HepG2 (cell line): ENCODE data around the gene GLT1D1. TPM values are rescaled to one million over a fixed set of nuclear protein-coding genes. Genes with fewer than 3 reads are reported as not detected.

Experiments used
- ATAC-seq: fragments of 200-7000 bp; cut with Tn5 transposase; 3 replicates; pipeline ENCODE4 v1.9.1; 2020; ENCODE audit warnings: mild to moderate bottlenecking, moderate library complexity
- BruUV-seq: library from RNA; stranded (reverse); fragments of 400-500 nt; replicated peaks from 2 replicates; lab custom pipeline; 2021; lab: Mats Ljungman, UMichigan
- CTCF ChIA-PET: fragments of 300-600 bp; formaldehyde crosslinking; extraction: SDS; loops from one replicate; lab custom pipeline; 2021; ENCODE audit warnings: low total read pairs, inconsistent platforms, low intra/inter-chr PET ratio; lab: Yijun Ruan, JAX
- POLR2A ChIA-PET: fragments of 350-600 bp; sonication (Branson Sonifier 250); formaldehyde crosslinking; loops from one replicate; lab custom pipeline; 2020; ENCODE audit warnings: antibody characterized with exemption, inconsistent platforms; lab: Yijun Ruan, JAX
- DNase-seq: peaks from one replicate; pipeline ENCODE4 v3.0.0-alpha.2; 2015; ENCODE audit warnings: low spot score
- FAIRE-seq: peaks from 3 replicates; lab custom pipeline; 2011; peaks lifted over from hg19 to GRCh38; lab: Jason Lieb, UNC
- H2AFZ ChIP-seq: one replicate; pipeline ENCODE4 v1.6.1; 2011; ENCODE audit warnings: low read length, inconsistent platforms
- H3K27ac ChIP-seq: fragments of 300-600 bp; 3 replicates; pipeline ENCODE4 v1.8.0; 2011; ENCODE audit warnings: mixed run types, mild to moderate bottlenecking, mixed read lengths, low read length, inconsistent platforms; ENCODE audit not compliant: insufficient read depth; ENCODE audit errors: extremely low read length
- H3K27me3 ChIP-seq, 2 experiments: fragments of 200-600 bp in 1 of 2; 2 replicates in 1 of 2; 3 replicates in 1 of 2; pipeline versions ENCODE4 v1.6.0 to v1.8.0; 2011; ENCODE audit warnings: low read length in 2 of 2, mild to moderate bottlenecking in 2 of 2, moderate library complexity in 2 of 2, inconsistent platforms in 1 of 2; ENCODE audit not compliant: insufficient read depth in 2 of 2, control insufficient read depth in 1 of 2
- H3K36me3 ChIP-seq, 2 experiments: fragments of 200-600 bp in 1 of 2; replicated peaks in 1 of 2; 2 replicates in 1 of 2; 3 replicates in 1 of 2; pipeline versions ENCODE4 v1.5.1 to v1.8.0; 2011; ENCODE audit warnings: low read length in 2 of 2, inconsistent platforms in 1 of 2; ENCODE audit not compliant: insufficient read depth in 2 of 2, control insufficient read depth in 1 of 2
- H3K4me1 ChIP-seq: 2 replicates; pipeline ENCODE4 v1.5.1; 2012; ENCODE audit warnings: low read length, inconsistent platforms; ENCODE audit not compliant: insufficient read depth
- H3K4me2 ChIP-seq: 2 replicates; pipeline ENCODE4 v1.6.0; 2011; ENCODE audit warnings: low read depth, low read length, inconsistent platforms
- H3K4me3 ChIP-seq, 3 experiments: fragments of 200-600 bp in 1 of 3; sonication (generic), shearing (Covaris generic) in 1 of 3; replicated peaks in 1 of 3; 2 replicates each; pipeline ENCODE4 v1.5.1; 2011 to 2016; ENCODE audit warnings: low read length in 3 of 3, inconsistent platforms in 2 of 3, low read depth in 2 of 3, mild to moderate bottlenecking in 2 of 3, control low read depth in 1 of 3, mixed read lengths in 1 of 3; ENCODE audit not compliant: insufficient read depth in 1 of 3
- H3K79me2 ChIP-seq: one replicate; pipeline ENCODE4 v1.6.1; 2011; ENCODE audit warnings: low read length, inconsistent platforms; ENCODE audit not compliant: insufficient read depth
- H3K9ac ChIP-seq: 2 replicates; pipeline ENCODE4 v1.6.0; 2011; ENCODE audit warnings: mild to moderate bottlenecking, low read depth, low read length, inconsistent platforms; ENCODE audit not compliant: insufficient read depth
- H3K9me3 ChIP-seq: 2 replicates; pipeline ENCODE4 v1.5.1; 2012; ENCODE audit warnings: mild to moderate bottlenecking, low read length
- H4K20me1 ChIP-seq: 2 replicates; pipeline ENCODE4 v1.6.0; 2011; ENCODE audit warnings: inconsistent platforms, mild to moderate bottlenecking, low read length, moderate library complexity; ENCODE audit not compliant: insufficient read depth
- HDAC1 ChIP-seq: sonication (generic); formaldehyde crosslinking; IDR thresholded peaks from 2 replicates; pipeline ENCODE4 v1.5.1; 2020; ENCODE audit warnings: mild to moderate bottlenecking, missing genetic modification reagents
- IRX3 ChIP-seq: sonication (generic); formaldehyde crosslinking; IDR thresholded peaks from 2 replicates; pipeline ENCODE4 v1.8.1; 2023; ENCODE audit warnings: mild to moderate bottlenecking, low read depth, missing genetic modification reagents, borderline replicate concordance
- MTERF4 ChIP-seq: sonication (generic); formaldehyde crosslinking; IDR thresholded peaks from 2 replicates; pipeline ENCODE4 v1.8.0; 2023; ENCODE audit warnings: mild to moderate bottlenecking, missing genetic modification reagents
- ZNF281 ChIP-seq: sonication (generic); formaldehyde crosslinking; IDR thresholded peaks from 2 replicates; pipeline ENCODE4 v1.4.0; 2020; ENCODE audit warnings: missing genetic modification reagents, borderline replicate concordance
- ZNF563 ChIP-seq: sonication (generic); formaldehyde crosslinking; IDR thresholded peaks from 2 replicates; pipeline ENCODE4 v1.8.0; 2022; ENCODE audit warnings: mild to moderate bottlenecking, moderate library complexity, missing genetic modification reagents
- ZNF646 ChIP-seq: sonication (generic); formaldehyde crosslinking; IDR thresholded peaks from 2 replicates; pipeline ENCODE4 v1.9.0; 2021; ENCODE audit warnings: mild to moderate bottlenecking, missing genetic modification reagents
- ZNF850 ChIP-seq: sonication (generic); formaldehyde crosslinking; conservative IDR thresholded peaks from 2 replicates; pipeline ENCODE4 v1.9.0; 2021; ENCODE audit warnings: mild to moderate bottlenecking, missing genetic modification reagents
- WGBS: methylation state at CpG from one replicate; pipeline ENCODE4 v1.1.6; 2017; ENCODE audit warnings: low lambda C conversion rate; 5-methylcytosine and 5-hydroxymethylcytosine counted together
- in situ Hi-C: cut with HindIII; loops from 2 replicates; pipeline ENCODE4 v1.10.0; 2017; ENCODE audit warnings: low pct_unique_long_range_greater_than_20kb; ENCODE audit not compliant: extremely low pct_ligation_motif_present
- intact Hi-C: fragments of 100-400 bp; cut with micrococcal nuclease; formaldehyde crosslinking; loops from one replicate; pipeline ENCODE4 v1.10.0; 2022; ENCODE audit not compliant: unreplicated experiment
- polyA plus RNA-seq, 8 experiments: library from polyadenylated mRNA; depleted of rRNA in 3 of 8; stranded (reverse) in 7 of 8; unstranded in 1 of 8; fragments of >200 nt; fragmentation: Illumina TruSeq in 4 of 8; extraction: Trizol in 4 of 8; gene quantifications; 2 replicates each; pipeline versions ENCODE4 v1.2.1 to v1.2.3, GENCODE V29; 2011 to 2016; ENCODE audit warnings: low read depth in 4 of 8, missing spikeins in 1 of 8, mixed read lengths in 1 of 8; ENCODE audit not compliant: insufficient read depth in 1 of 8
- total RNA-seq, 5 experiments: library from RNA; depleted of rRNA; stranded (reverse); fragments of >200 nt; fragmentation: Illumina TruSeq; extraction: Trizol; gene quantifications; 2 replicates each; pipeline ENCODE4 v1.2.3, GENCODE V29; 2016; ENCODE audit warnings: low read depth in 1 of 5

The GLT1D1 gene
- total and polyA plus RNA-seq, 2 of the 13 experiments (the other 11 are each of a cell fraction or from before 2014, with no cell fraction given), result 0.09 to 0.17 TPM

GRCh38 chr12:128818065-128819022, 34.9 kb upstream of the GLT1D1 start:
- H3K36me3 ChIP-seq, result peaks cover 4 to 28% of the 10 kb centered on the region in 2 experiments; a peak in 4 of 5 replicates
- no peak overlapping the region for H3K27ac ChIP-seq
- ChIA-PET POLR2A (no interaction called here), CTCF (no interaction called here)
- no peaks in the 10 kb centered on the region for H3K27me3 ChIP-seq
- intact Hi-C loops (no loop called here), in situ Hi-C loops (no loop called here)
- peaks cover 45% of the 10 kb centered on the region for H3K4me1 ChIP-seq
- no peaks in the 10 kb centered on the region for H3K9me3 ChIP-seq
- FAIRE-seq (no peak), DNase-seq (no peak), ATAC-seq (no peak)
- H4K20me1 ChIP-seq, result peaks cover 15% of the 10 kb centered on the region
- WGBS, result 92% methylated on average over 13 of the region's 13 CpGs
- BruUV-seq, result no TSS peak
- H2AFZ ChIP-seq, result no peak overlapping the region
- no peak overlapping the region for H3K9ac ChIP-seq
- H3K4me2 ChIP-seq, result no peak overlapping the region
- peaks cover 84% of the 10 kb centered on the region for H3K79me2 ChIP-seq
- no peak overlapping the region for H3K4me3 ChIP-seq
- no peak for TF ChIP-seq HDAC1 (CRISPR knock-in tag)
- no peak for TF ChIP-seq ZNF646 (CRISPR knock-in tag)
- no peak for TF ChIP-seq ZNF281 (CRISPR knock-in tag)
- no peak for TF ChIP-seq ZNF563 (CRISPR knock-in tag)
- TF ChIP-seq MTERF4 (CRISPR knock-in tag), result no peak
- TF ChIP-seq ZNF850, result no peak
- TF ChIP-seq IRX3, result no peak
